ENCODE measurements around the gene PNRC1.
"Not testable (repeated sequence)": the region's sequence is repeated elsewhere in the genome, so short reads cannot be mapped to it uniquely, and the experiment has no call there.

The PNRC1 gene

DNA sequence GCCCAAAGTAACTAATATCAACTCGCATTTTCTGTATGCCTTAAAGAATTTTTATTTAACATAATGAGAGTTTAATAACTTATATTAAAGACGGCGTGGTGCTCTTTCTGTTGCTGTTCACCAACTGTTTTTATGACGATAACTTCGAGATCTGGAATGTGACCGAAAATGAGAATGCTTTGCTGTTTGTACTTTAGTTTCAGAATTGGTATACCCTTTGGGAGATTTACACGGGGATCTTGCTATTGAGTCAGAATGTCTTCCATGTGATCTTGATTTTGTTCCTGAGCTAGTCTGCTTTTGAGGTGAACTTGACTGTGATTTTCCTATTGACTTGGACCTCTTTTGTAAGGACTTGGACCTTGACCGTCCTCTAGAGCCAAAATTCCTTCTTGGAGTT lies 17.9 kb downstream of the PNRC1 start:
- DNase-seq (ENCODE audit: low read depth in 2 of 2, low spot score in 1 of 2) = no peak

DNA sequence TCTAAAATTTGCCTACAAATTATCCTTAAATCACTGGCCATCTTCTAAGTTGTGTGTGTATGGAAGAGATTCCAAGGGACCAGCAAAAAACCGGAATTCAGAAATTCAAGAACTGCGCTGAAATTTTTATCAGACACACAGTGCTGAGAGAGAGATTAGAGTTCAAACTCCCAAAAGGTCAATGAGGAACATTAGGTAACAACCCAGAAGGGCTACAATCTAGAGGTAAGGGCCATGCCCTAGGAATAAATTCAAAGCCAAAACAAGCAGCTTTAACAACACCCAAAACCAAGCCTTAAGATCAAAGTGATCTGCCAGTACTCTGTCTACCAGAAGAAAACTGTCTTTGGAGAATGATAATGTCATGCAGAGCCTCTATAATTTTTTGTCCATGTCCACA lies 19.6 kb downstream of the PNRC1 start:
- no peak for DNase-seq (ENCODE audit: low read depth in 2 of 2, low spot score in 1 of 2)

DNA sequence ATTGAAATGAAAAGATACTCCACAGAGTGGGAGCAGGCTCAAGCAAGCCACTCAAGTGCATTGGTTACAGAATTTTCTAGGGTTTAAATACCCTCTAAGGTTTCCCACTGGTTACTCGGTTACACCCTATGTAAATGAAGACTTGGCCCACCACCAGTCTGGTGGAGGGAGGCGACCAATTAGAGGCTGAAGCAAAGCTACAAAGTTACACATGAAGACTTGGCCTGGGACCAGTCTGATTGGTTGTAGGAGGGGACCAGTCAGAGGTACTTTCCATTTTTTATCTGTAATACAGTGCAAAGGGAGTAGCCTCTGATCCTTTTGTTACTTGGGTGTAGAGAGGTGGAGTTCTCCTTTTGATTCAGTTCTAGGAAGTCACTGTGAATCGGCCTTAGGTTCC lies 29.7 kb downstream of the PNRC1 start:
- no peak for DNase-seq (ENCODE audit: low read depth in 2 of 2, low spot score in 1 of 2)

- no peak for DNase-seq (ENCODE audit: low read depth in 2 of 2, low spot score in 1 of 2)
Observed at GRCh38 chr6:89111933-89112332, 31.4 kb downstream of the PNRC1 start.

DNA sequence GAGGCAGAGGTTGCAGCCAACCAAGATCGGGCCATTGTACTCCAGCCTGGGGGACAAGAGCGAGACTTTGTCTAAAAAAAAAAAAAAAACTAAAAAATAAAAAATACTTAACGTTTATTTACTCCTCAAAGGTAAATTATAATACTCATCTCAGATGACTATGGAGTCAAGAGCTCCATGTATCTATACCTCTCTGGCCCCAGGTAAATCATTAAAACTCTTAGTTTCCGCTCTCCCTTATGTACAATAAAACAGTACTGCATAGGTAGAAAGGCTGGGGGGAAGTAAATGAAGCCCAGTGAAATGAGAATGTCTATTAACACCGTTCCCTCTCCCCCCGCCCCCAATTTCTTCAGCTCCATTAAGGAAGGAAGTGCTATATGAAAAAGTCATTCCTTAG lies 36.2 kb downstream of the PNRC1 start:
- no peak for DNase-seq (ENCODE audit: low read depth in 2 of 2, low spot score in 1 of 2)

- peak in 1 of 2 donors; percentile 8 for DNase-seq (ENCODE audit: low read depth in 2 of 2, low spot score in 1 of 2)
Observed at GRCh38 chr6:89117211-89118108, 36.9 kb downstream of the PNRC1 start, which contains the start of gene SRSF12. SRSF12 (minus strand) TSS chr6:89118071; CDS start chr6:89117887, 184 bp downstream.

DNA sequence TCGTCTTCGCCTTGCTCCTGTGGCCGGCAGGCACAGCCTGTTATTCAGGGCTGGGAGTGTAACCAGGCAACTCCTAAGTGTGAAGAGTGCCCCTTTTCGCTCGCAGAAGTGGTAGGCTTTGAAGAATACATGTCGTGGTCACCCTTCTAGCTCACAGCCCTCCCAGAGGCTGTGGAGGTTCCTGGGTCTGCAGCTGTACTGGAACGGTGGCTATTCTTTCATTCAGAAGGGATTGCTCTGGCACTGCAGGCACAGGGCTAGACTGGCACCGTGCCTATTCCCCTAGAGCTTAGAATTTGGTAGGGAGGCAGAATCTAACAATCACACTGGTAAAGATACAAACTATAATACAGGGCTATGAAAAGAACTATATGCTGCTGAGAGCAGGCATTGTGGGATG lies 38.4 kb downstream of the PNRC1 start:
- no peak for DNase-seq (ENCODE audit: low read depth in 2 of 2, low spot score in 1 of 2)

GRCh38 chr6:89120371-89120770 lies 39.8 kb downstream of the PNRC1 start:
- no peak for DNase-seq (ENCODE audit: low read depth in 2 of 2, low spot score in 1 of 2)

DNA sequence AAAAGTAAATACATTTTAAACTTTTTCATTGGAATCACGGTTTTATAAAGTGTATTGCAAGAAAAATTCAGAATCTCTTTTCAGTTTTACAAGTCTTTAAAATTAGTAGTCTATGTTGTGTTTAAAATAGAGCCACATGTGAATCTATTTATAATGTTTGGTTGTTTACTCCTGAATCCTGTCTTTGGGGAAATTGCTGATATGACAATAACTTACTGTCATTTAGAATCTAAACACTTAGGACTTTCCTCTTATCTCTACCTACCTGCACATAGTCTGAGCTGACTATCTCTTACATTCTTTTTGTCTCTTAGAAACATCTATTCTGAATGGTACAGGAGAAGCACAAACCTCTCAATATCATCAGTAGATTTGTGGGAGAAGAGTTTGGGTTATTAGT lies 41.4 kb downstream of the PNRC1 start:
- no peak for DNase-seq (ENCODE audit: low read depth in 2 of 2, low spot score in 1 of 2)

DNA sequence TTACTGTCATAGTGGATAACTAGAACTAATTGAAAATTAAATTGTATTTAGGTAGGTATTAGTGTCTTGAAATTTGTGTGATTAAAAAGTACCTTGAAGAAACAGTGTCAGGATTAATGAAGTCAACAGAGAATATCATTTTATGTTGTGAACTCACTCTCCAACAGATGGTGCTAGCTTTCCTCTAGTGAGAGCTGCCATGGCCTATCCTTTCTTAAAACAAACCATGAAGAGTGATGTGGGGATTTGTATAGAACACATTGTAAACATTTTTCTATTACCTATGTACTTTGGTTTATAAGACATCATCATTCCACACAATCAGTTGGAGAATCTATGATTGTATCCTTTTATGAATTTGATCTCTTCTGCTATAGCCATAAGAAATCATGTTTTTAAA lies 42.1 kb downstream of the PNRC1 start:
- DNase-seq (ENCODE audit: low read depth in 2 of 2, low spot score in 1 of 2) = no peak

GRCh38 chr6:89128256-89128671 lies 47.7 kb downstream of the PNRC1 start:
- not testable (repeated sequence) for DNase-seq (ENCODE audit: low read depth in 2 of 2, low spot score in 1 of 2)

DNA sequence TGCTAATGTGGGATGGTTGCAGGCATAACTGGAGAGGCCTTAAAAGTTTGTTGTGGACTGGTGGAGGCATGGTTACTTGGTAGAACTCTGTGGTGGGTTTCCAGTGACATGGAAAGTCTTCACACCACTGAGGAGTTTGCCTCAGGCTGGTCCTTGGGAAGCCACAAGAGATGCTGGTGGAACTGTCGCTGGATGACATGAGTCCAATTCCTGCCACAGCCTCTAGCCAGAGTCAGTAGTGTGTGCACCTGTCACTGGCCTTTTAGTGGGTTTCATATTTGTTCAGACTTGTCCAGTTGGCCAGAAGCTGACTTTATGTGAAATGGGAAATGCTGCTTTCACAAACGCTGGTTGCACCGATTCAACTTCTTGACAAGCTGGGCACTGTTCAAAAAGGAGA lies 51.0 kb downstream of the PNRC1 start:
- no peak for DNase-seq (ENCODE audit: low read depth in 2 of 2, low spot score in 1 of 2)

DNA sequence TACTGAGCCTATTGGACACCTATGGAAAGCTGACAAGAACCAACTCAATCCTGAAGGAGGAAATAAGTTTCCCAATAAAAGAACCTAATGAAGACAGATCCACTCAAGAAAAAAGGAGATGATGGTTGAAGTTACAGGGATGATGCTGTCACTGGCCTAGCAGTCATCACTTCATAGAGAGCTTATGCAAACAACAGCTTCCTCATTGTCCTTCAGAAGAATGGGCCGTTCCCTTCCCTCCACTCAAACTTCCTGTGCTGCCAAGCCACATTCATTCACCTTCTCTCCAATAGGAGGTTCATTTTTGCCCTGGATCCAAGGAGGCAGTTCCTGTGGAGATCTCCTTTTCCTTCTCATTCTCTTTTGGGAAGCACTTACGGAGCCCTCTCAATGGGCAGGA lies 51.5 kb downstream of the PNRC1 start:
- no peak for DNase-seq (ENCODE audit: low read depth in 2 of 2, low spot score in 1 of 2)

DNA sequence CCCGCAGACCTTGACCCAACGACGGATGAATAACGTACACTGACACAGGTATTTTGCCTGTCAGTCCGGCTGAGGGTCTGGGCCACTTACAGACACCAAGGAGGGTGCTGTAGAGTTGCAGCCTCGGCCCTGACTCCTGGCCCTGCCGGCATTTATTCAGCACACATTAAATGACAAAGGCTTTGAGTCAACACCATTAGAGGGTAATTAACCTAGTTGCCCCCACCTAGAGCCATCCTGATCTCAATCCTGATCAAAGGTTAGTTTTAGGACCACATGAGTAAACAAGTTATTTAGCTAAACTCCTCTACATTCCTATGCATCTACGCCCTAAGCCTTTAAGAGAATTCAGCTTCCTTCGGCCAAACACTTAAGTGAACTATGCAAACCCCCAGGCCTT lies 53.4 kb downstream of the PNRC1 start:
- no peak for DNase-seq (ENCODE audit: low read depth in 2 of 2, low spot score in 1 of 2)

GRCh38 chr6:89134723-89135122 lies 54.2 kb downstream of the PNRC1 start:
- DNase-seq (ENCODE audit: low read depth in 2 of 2, low spot score in 1 of 2) = no peak
